ENCODE data around the gene HOXA13. TPM values are rescaled to one million over a fixed set of nuclear protein-coding genes. Genes with fewer than 3 reads are reported as not detected.

The HOXA13 gene
- total RNA-seq, 1 donor from 2014 or later, result 0.13 TPM

DNA sequence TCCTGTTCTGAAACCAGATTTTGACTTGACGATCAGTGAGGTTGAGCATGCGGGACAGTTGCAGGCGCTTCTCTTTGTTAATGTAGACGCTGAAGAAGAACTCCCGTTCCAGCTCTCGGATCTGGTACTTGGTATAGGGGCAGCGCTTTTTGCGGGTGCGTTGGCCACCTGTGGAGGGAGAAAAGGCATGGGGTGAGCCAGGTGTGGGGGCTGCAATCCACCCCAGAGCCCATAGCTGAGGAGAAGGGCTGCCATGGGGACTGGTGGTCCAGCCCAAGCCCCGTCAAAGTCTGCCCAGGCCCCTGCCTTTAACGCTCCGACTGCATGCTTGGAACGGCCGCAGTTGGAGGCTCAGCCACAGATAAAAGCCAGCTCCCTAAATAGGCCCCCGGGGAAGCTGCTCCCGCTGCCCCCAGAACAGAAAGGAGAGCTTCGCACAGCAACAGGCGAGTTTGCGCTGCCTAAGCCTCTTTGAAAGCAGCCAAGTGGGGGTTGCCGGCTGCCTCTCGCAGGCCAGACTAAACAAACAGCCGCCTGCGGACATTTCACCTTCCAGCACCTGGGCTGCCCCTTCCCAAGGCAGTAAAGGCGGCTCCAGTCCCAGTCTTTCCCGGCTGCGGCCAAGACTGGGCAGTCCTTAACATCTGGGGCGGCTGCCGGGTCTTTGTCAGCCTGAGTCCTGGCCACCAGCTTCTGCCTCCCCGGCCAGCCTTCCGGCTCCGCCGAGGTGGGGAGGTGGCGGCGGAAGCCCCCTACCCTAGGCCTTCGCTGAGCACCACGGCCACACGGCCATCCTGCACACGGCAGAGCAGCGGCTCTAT lies 16.8 kb downstream of the HOXA13 start:
- no peak for DNase-seq (ENCODE audit: low read depth)

DNA sequence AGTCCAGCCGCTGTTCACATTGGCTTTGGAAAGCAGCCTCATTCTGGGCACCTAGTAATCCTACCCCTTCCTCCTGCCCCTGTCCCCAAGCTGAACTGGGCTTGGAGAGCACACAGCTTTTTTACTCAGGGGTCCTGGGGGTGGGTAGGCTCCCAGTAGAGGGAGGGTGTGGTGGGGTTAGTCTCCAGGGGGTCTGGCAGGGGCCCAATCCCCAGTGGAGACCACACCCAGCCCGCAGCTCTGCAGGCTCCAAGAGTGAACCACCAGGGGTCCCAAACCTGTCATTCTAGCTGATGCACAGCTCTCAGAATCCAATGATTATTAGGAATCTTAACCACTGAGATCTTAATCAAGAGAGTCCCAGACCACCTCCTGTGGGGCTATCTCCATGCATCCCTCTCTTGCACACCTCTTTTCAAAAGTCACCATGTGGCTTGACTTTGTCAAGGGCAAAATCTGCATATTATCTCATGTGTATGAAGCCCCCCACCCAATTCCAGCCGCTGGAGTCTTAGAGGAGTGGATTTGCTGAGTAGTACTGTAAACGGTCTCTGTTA lies 17.5 kb downstream of the HOXA13 start:
- DNase-seq (ENCODE audit: low read depth), result no peak

DNA sequence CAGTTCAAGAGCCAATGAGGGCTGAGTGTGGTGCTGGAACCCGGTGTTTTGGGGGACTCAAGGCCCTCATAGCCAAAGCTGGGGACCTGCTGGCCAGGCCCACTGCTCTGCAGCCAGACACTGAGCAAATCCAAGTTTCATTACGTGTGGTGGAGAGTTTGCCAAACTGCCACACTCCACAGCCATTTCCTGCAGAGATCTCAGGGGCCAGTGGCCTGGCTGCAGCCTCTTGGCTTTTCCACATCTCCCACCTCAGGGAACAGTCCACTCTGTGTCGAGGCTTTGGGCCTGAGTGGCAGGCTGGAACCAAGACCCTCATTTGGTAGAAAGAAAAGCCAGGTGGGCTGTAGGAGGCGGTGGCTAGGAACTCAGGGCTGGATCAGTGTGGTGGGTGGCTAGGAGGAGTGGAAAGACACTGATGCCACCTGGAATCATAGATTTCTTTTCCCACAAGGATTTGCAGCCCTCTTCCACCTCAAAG lies 18.1 kb downstream of the HOXA13 start:
- DNase-seq (ENCODE audit: low read depth), result no peak

DNA sequence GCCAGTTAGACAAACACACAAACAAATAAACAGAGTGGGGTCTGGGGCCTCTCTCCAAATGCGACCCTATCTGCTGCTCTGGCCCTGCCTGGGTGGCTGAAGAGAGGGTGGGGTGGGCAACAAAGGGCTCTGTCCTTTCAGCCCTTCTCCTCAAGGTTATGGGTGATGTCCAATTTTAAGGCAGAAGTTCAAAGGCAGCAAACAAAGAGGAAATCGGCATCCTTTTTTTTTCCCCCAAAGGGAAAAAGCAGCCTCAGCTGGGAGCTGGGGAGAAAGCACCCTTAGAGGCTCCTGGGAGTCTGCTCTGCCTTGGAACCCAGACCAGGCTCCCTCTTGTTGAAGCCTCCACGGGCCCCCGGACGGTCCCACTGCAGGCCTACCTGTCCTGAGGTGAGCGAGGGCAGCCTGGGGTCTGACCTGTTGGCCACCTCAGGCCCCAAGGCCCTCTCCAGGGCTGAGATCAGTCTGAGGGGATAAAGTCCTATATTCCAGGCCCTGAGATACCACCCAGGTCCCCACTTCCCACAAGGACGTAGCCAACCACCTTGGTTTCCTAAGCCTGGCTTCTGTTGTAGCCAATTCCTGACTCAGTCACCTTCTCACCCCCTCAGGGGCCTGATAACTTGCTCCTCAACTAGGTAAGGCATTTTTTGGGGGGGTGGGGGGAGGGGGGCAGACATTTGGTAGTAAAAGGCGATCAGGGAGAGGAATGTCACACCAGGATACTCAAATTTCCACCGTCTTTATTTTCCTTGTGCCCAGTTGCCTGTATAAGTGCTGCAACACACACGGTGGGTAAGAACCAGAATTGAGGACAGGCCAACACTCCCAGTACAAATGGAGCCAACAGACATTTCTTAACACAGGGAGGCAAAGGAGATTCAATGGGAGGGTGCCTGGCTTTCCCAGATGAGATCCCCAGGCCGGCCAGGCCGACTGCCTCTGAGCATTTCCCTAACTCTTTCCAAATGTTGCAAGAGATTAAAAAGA lies 19.2 kb downstream of the HOXA13 start:
- no peak for DNase-seq (ENCODE audit: low read depth)

DNA sequence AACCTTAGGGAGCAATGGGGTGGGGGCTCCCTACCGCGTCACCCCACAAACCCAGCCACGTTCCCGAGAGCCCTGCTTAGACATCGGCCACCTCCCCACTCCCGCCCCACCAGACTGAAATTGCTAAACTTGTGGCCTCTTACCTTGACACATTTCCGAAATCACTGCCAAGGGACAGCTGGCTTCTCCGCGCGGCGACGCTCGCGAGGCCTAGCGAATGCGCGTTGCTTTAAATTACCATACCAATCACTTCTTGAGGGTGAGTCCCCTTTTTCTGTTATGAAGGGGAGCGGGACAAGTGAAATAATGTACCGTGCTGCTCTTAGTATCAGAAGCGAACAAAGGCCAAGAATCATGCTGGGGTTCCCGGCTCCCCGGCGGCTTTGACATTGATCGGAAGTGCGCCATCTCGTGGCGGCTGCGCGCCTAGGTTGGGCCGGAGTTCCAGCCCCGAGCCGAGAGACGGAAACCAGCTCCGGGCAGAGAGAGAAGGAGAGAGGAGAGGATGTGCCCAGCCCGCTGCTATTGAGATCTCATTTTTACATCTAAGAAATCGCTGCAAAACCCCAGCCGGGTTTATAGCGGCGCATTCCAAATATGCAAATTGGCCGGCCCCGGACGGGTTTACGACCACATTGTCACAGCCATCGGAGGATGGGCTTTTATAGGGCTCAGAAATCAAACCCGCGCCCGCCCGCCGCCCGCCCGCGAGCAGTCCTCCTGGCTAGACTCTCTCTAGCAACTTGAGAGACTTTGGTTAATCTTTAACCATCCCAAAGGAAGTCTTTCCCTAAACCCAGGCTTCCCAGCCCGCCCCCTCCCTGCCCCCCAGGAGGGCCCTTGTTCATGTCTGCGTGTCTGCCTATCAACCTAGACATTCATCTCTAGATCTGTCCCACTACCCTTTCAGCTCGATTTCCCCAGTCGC lies 20.1 kb downstream of the HOXA13 start:
- peak; percentile 83 for DNase-seq (ENCODE audit: low read depth)

DNA sequence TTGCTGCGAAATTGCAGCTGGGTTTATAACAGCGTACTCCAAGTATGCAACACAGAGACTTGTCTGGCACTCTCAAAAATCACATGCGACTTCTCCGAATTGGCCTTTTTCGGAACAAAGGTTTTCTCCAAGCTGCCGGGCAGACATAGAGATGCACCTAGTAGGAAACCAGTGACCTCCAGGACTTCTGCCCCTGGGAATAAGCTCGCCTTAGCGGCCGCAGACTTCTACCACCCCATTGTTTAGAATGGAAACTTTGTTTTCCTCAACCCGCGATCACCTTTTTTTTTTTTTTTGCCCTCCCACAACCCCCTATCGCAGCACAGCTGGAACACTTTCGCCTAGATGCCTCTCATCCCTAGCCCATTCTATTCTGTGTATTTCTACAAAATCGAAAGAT lies 20.9 kb downstream of the HOXA13 start:
- DNase-seq (ENCODE audit: low read depth), result no peak

DNA sequence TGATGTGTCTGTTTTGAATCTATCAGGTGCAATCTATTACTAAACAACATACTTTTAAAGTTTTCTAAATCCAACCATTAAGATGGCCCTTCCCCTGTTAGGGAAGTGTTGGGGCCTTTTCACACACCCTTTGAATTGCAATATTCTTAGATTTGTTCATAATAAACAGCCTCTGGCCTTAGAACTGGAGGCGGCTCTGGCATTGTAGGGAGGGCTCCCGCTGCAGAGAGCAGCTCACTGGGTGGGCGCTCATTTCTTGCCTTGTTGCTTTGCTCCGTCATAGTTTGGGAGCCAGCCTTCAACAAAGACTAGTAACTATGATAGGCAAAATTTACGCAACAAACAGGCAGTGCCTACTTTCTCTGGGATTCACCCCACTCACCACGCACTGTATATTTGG lies 21.5 kb downstream of the HOXA13 start:
- no peak for DNase-seq (ENCODE audit: low read depth)

DNA sequence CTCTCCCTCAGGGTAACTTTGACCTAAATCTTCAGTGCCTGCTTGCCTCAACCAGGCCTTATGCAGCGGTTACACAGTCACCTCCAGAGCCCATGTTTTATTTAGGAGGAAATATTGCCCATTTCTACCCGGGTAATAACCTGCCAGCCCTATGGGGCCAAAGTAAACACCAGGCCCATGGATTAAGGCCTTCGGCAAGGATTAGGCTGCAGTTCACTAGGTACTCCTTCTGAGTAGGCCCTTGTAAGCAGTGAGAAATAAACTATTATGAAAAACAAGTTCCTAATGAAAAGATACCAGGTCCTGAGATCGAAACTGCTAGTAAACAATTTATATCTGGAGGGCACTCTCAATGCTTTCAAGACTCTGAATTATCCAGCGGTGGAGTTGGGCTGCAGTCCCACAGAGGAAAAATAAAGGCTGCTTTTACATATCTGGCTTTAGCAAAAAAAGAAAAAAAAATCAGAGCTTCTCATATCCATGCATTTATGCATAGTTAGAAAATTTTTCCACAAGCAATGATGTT lies 22.0 kb downstream of the HOXA13 start:
- DNase-seq (ENCODE audit: low read depth), result no peak

DNA sequence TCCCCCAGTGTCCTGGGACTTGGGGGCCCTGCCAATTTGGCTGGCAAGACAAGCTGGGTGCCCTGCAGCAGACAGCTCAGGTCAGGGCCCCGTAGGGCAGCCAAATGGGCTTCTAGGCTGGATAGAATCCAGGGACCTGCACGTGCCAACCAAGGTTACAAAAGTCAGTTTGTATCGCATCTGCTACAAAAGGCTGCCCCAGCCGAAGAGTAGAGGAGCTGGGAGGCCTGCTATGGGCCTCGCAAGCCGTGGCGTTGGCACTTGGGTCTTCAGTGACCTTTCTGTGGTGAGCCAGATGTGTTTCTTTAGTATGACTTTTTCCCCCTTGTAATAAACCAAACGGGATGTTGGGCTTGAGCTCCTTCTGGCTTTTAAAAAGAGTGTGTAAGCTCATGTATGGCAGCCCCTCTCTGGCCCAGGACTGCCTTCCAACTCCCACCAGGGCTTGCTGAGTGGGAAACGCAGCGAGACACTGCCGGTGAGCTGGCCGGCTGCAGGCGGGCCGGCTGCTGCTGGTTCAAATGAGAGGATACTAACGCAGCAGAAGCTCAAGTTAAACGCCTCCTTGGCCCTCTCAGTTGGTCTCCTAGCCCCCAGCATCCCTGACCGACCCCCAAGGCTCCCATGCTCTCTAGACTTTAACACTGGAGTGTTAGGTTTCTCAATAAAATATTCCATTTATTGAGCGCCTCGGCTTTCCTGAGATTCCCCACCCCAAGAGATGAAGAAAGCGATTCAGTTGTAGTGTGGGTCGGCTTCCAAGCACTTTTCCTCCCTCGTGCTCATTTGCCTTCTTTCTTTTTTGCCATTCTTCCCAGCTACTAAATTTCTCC lies 22.7 kb downstream of the HOXA13 start:
- no peak for DNase-seq (ENCODE audit: low read depth)

DNA sequence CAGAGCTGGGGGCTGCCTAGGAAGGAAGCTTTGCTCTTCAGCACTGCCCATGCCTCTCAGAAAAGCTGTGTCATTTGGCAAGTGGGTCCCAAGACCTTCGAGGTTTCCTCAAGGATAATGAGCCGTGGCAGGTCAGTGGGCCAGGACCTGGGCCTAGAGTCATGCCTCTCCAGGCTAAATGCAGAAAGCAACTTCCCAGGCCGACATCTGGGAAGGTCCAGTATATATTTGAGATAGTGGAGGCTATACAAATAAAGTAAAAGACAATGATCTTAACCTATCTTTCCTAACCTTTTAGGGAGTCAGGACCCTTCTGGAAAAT lies 23.4 kb downstream of the HOXA13 start:
- DNase-seq (ENCODE audit: low read depth), result no peak

DNA sequence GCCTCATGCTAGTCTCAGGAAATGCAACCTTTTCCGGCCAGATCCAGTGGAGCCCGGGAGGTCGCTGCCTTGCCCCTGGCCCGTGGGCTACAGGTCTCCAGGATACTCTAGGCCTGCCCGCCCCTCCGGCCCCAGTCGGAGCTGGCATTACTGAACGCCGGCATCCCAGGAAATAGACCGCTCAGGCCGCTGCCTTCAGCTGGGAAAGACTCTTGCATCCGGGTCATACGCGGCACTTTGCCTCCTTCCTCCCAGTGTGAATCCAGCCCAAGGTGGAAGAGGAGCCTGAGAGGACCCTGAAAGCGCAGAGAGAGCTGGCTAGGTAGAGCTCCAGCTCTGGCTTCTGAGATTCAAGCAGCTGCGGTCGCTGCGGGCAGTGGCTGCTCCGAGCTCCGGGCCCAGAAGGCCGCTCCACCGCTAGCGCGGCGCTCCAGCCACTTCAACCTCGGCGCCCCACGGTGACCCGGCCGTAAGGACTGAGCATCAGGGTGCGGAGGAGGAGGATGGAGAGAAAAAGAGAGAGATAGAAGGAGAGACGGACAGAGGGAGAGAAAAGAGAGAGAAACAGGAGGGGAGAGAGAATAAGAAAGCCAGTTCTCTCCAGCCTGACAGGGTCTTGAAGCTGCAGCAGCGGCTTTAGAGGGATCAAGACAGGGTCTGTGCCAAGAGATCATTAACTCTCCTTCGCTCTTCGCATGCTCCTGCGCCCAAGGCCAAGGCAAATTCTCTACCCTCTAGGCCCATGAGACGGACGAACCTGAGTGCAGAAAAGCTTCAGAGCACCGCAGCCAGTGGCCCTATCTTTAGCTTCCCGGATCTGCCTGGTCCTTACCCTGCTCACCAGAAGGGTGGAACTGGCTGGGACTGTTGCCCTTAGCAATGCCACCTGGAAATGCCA lies 24.0 kb downstream of the HOXA13 start:
- DNase-seq (ENCODE audit: low read depth), result no peak

DNA sequence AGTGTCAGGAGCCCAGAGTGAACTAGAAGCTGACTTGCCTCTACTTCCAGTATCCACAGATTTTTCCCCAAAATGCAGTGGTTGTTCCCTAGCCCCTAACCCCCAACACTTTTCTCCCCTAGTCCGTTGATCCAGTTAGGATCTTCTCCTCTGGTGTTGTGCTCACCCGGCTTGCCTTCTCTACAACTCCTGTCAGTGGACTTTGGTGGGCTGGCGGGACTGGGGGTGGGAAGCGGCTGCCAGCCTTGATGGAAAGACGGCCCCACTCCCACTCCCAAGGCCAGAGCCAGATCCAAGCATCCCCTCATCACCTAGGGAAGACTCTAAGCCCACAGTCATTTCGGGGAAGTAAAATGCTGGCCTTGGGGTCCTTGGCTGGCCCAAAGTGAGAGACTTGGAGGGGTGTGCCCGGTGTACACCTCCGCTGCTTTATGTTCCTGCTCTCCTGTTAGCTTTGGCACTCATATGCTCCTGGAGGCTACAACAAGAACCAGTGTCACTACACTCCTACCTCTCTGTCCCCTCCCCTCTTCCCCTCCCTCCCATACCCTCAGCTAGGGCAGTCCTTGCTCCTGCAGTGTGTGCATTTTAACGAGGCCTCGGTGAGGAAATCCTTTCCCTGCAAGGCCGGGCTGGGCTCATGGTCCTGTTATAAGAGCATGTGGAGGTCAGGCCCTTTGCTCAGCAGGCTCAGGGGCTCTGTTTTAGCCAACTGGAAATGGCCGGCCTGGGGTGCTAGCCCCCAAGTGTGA lies 24.8 kb downstream of the HOXA13 start:
- DNase-seq (ENCODE audit: low read depth), result no peak

DNA sequence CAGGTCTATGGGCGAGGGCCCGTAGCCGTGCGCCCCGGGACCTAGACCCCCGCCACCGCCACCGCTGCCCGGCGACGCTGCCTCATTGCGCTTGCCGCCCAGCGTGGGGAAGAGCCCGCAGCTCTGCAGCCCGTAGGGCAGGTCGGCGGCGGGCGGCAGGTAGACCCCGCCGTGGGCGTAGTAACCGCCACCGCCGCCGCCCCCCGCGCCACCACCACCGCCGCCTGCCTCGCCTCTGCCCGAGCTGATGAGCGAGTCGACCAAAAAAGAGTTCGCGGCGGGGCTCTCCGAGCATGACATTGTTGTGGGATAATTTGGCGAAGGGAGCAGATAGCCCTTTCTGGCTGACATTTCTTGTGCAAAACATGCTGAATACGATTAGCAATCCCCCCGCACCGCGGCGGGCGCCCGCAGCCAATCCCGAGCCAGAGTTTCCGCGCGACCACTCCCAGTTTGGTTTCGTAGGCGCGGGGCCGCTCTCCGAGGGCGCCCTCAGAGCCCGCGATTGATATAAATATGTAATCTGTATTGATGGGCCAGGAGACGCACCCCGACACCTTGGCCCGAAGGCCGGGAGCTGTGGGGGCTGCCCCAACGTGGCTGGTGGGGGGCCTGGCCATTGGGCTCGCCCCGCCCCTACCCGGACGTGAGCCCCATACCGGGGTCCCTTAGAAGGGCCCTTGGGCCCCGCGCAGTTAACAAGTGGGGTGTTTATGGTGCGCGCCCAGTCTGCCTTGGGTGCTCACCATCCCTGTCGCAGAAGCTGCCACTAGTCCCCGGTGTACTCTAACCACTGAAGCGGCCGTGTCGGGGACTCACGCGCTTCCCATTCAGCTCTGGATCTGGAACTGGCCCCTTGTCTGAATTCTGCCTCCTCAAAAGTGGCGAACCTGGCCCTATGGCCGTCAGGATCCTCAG lies 25.7 kb downstream of the HOXA13 start, which contains the start of gene HOXA10:
TSS of gene HOXA10 (minus strand) at position 365 of the 918 bp plus-strand sequence. CDS start at position 351, 14 bp downstream.
- peak; percentile 44 for DNase-seq (ENCODE audit: low read depth)

DNA sequence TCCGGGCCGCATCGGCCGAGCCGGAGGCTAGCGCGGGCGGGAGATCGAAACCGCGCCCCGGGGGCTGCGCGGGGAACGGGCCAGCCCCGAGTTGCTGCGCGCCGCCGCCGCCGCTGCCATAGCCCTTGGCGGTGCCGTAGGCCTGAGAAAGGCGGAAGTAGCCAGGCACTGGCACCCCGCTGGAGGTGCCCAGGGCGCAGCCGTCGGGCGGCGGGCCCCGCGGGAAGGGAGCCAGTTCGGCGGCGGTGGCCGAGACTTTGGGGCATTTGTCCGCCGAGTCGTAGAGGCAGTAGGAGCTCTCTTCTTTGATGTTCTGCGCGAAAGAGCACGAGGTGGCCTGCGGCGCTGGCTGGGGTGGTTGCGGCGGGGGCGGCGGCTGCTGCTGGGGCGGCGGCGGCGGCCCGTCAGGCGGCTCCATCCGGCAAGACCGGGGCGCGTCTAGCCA lies 26.4 kb downstream of the HOXA13 start:
- no peak for DNase-seq (ENCODE audit: low read depth)

DNA sequence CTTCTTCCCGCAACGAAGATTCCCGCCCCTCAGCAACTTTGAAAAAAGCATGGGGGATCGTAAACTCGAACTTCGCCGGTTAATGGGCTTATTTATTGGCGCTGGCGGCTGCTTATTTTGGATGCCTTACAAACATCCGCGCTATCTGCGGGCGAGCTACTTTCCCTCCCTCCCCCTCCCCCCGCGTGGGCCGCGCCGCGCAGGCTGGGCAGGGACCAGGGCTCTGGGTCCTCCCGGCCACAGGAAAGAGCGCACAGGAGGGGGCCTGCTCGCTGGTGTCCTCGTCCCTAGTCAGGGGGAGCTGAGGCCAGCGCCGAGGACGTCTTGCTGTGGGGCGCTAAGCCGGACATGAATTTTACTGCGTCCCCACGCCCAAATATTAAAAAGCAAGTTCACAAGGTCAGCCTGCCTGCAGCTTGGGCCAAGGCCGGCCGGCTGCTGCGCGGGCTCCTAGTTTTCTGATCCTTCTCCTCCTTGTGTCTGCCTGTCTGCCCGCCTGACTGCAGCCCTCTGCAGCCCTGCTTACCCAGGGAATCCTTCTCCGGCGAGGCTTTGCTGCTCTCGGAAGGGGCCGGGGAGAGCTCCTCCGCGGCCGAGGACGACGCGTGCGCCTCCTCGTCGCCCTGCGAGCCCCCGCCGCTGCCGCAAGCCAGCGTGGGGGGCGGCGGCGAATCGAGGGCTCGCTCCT lies 26.9 kb downstream of the HOXA13 start:
- peak; percentile 77 for DNase-seq (ENCODE audit: low read depth)

DNA sequence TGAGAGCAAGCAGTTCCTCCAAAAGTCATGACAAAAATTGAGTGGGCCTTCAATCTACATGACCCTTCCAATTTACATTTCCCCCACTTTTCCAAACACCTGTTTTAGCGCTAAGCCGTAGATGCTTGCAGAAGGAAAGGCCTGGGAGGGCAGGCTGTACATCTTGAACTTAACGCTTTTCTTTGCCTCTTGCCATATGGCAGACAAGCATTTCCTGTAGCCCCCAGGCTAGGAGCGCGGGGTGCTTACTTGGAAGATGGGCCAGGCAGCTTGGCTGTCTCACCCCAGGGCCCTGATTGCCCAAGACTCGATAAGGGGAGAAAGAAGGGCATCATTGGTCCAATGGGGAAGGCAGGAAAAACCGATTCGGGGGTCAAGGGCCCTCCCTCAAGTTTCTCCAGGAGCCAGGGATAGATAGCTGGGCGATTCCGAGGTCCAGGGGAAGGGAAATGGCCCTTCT lies 27.5 kb downstream of the HOXA13 start:
- no peak for DNase-seq (ENCODE audit: low read depth)
